HepG2 (cell line): Measurements from ENCODE around the gene FKBP10. TPM values are rescaled to one million over a fixed set of nuclear protein-coding genes. Genes with fewer than 3 reads are reported as not detected.

Experiments used
- ATF5 ChIP-seq: sonication (generic); formaldehyde crosslinking; IDR thresholded peaks from 2 replicates; pipeline ENCODE4 v1.4.0; 2020; ENCODE audit warnings: mild to moderate bottlenecking, low read depth, missing genetic modification reagents
- E2F5 ChIP-seq: sonication (generic); formaldehyde crosslinking; conservative IDR thresholded peaks from 2 replicates; pipeline ENCODE4 v1.4.0; 2020; ENCODE audit warnings: missing genetic modification reagents
- HBP1 ChIP-seq: IDR thresholded peaks from 2 replicates; pipeline ENCODE4 v1.6.1; 2016; ENCODE audit warnings: low read depth, control low read depth
- HINFP ChIP-seq: sonication (generic); formaldehyde crosslinking; IDR thresholded peaks from 2 replicates; pipeline ENCODE4 v1.4.0; 2020; ENCODE audit warnings: low read depth, mild to moderate bottlenecking, missing genetic modification reagents
- KLF12 ChIP-seq: sonication (generic); formaldehyde crosslinking; IDR thresholded peaks from 2 replicates; pipeline ENCODE4 v1.4.0; 2020; ENCODE audit warnings: missing genetic modification reagents, borderline replicate concordance
- MIER3 ChIP-seq: IDR thresholded peaks from 2 replicates; pipeline ENCODE4 v1.6.1; 2016; ENCODE audit warnings: missing compliant biosample characterization, borderline replicate concordance
- POLR2A ChIP-seq, 2 experiments: IDR thresholded peaks; 2 replicates each; pipeline ENCODE4 v1.6.1; 2011; ENCODE audit warnings: low read depth in 2 of 2, low read length in 2 of 2, mild to moderate bottlenecking in 1 of 2, moderate library complexity in 1 of 2; ENCODE audit not compliant: insufficient read depth in 1 of 2
- ZNF121 ChIP-seq: sonication (generic); formaldehyde crosslinking; IDR thresholded peaks from 2 replicates; pipeline ENCODE4 v1.5.0; 2020; ENCODE audit warnings: mild to moderate bottlenecking, missing genetic modification reagents
- ZNF282 ChIP-seq: fragments of 450-650 bp; IDR thresholded peaks from 2 replicates; pipeline ENCODE4 v1.6.1; 2018; ENCODE audit not compliant: partially characterized antibody
- ZNF318 ChIP-seq: sonication (generic); formaldehyde crosslinking; IDR thresholded peaks from 2 replicates; pipeline ENCODE4 v1.4.0; 2020; ENCODE audit warnings: mild to moderate bottlenecking, missing genetic modification reagents
- ZNF333 ChIP-seq: sonication (generic); formaldehyde crosslinking; IDR thresholded peaks from 2 replicates; pipeline ENCODE4 v1.4.0; 2020; ENCODE audit warnings: mild to moderate bottlenecking, missing genetic modification reagents, borderline replicate concordance
- ZNF33A ChIP-seq: sonication (generic); formaldehyde crosslinking; IDR thresholded peaks from 2 replicates; pipeline ENCODE4 v1.5.1; 2020; ENCODE audit warnings: missing genetic modification reagents, mild to moderate bottlenecking, moderate library complexity, borderline replicate concordance
- ZNF576 ChIP-seq: sonication (generic); formaldehyde crosslinking; IDR thresholded peaks from 2 replicates; pipeline ENCODE4 v1.4.0; 2020; ENCODE audit warnings: mild to moderate bottlenecking, missing genetic modification reagents
- ZNF678 ChIP-seq: sonication (generic); formaldehyde crosslinking; IDR thresholded peaks from 2 replicates; pipeline ENCODE4 v1.4.0; 2020; ENCODE audit warnings: mild to moderate bottlenecking, missing genetic modification reagents
- ZNF713 ChIP-seq: sonication (generic); formaldehyde crosslinking; IDR thresholded peaks from 2 replicates; pipeline ENCODE4 v1.4.0; 2020; ENCODE audit warnings: mild to moderate bottlenecking, missing genetic modification reagents
- ZNF720 ChIP-seq: sonication (generic); formaldehyde crosslinking; IDR thresholded peaks from 2 replicates; pipeline ENCODE4 v1.4.0; 2020; ENCODE audit warnings: missing genetic modification reagents
- ZNF740 ChIP-seq: sonication (generic); formaldehyde crosslinking; IDR thresholded peaks from 2 replicates; pipeline ENCODE4 v1.4.0; 2020; ENCODE audit warnings: missing genetic modification reagents
- polyA plus RNA-seq, 8 experiments: library from polyadenylated mRNA; depleted of rRNA in 3 of 8; stranded (reverse) in 7 of 8; unstranded in 1 of 8; fragments of >200 nt; fragmentation: Illumina TruSeq in 4 of 8; extraction: Trizol in 4 of 8; gene quantifications; 2 replicates each; pipeline versions ENCODE4 v1.2.1 to v1.2.3, GENCODE V29; 2011 to 2016; ENCODE audit warnings: low read depth in 4 of 8, missing spikeins in 1 of 8, mixed read lengths in 1 of 8; ENCODE audit not compliant: insufficient read depth in 1 of 8
- total RNA-seq, 5 experiments: library from RNA; depleted of rRNA; stranded (reverse); fragments of >200 nt; fragmentation: Illumina TruSeq; extraction: Trizol; gene quantifications; 2 replicates each; pipeline ENCODE4 v1.2.3, GENCODE V29; 2016; ENCODE audit warnings: low read depth in 1 of 5

The FKBP10 gene
- total and polyA plus RNA-seq, 2 of the 13 experiments (the other 11 are each of a cell fraction or from before 2014, with no cell fraction given) = 149 to 573 TPM

- TF ChIP-seq ZNF713 (CRISPR knock-in tag) = no peak; the same call in 1 of the 2 replicates
- no peak for TF ChIP-seq ZNF33A (CRISPR knock-in tag)
- TF ChIP-seq E2F5 (CRISPR knock-in tag) = no peak
- TF ChIP-seq HINFP = no peak
- TF ChIP-seq ZNF282 = no peak
- 0 out of 2 replicates have a peak, but pooled peaks have one; percentile 54 for TF ChIP-seq ZNF318 (CRISPR knock-in tag)
- TF ChIP-seq ZNF121 = no peak
- TF ChIP-seq HBP1 (CRISPR knock-in tag) = 0 out of 2 replicates have a peak, but pooled peaks have one; percentile 5
- TF ChIP-seq ZNF678 (CRISPR knock-in tag) = peak; percentile 35; the same call in 1 of the 2 replicates
- no peak for TF ChIP-seq POLR2A (IDR thresholded peaks at IDR 0.05; ENCODE audit: insufficient read depth in 1 of 2, low read depth in 2 of 2, low read length in 2 of 2)
- no peak; the same call in 1 of the 2 replicates for TF ChIP-seq KLF12
- no peak for TF ChIP-seq ATF5 (CRISPR knock-in tag)
- TF ChIP-seq MIER3 (CRISPR knock-in tag) = no peak
- peak; percentile 5; the same call in 1 of the 2 replicates for TF ChIP-seq ZNF576 (CRISPR knock-in tag)
- TF ChIP-seq ZNF740 = peak; percentile 60
- TF ChIP-seq ZNF333 = 0 out of 2 replicates have a peak, but pooled peaks have one; percentile 32
- TF ChIP-seq ZNF720 = 0 out of 2 replicates have a peak, but pooled peaks have one; percentile 17
Observed at GRCh38 chr17:41864498-41864835, 51.7 kb downstream of the FKBP10 start (continued).
